OCI-LY7 (cell line): ENCODE data around the gene RPL39. TPM values are rescaled to one million over a fixed set of nuclear protein-coding genes. Genes with fewer than 3 reads are reported as not detected.

Source experiments
- BruUV-seq: library from RNA; stranded (reverse); fragments of 400-500 nt; replicated peaks from 2 replicates; lab custom pipeline; 2021; lab: Mats Ljungman, UMichigan
- CTCF ChIA-PET: fragments of 300-600 bp; sonication (Branson Sonifier 250); formaldehyde crosslinking; loops from one replicate; lab custom pipeline; 2022; ENCODE audit warnings: antibody characterized with exemption; ENCODE audit not compliant: unreplicated experiment; lab: Charles Lee
- POLR2A ChIA-PET: fragments of 300-600 bp; sonication (Branson Sonifier 250); formaldehyde crosslinking; loops from one replicate; lab custom pipeline; 2022; ENCODE audit warnings: antibody characterized with exemption; lab: Charles Lee
- DNase-seq: peaks from one replicate; pipeline ENCODE4 v3.0.0-alpha.2; 2015; ENCODE audit warnings: low spot score
- H2AFZ ChIP-seq: fragments of 200-600 bp; sonication (generic), shearing (Covaris generic); 2 replicates; pipeline ENCODE4 v1.6.1; 2014; ENCODE audit warnings: mild to moderate bottlenecking, antibody characterized with exemption, low read length, moderate library complexity
- H3K27ac ChIP-seq: fragments of 200-600 bp; sonication (generic); 2 replicates; pipeline ENCODE4 v1.5.1; 2014; ENCODE audit warnings: mixed run types, low read depth, mild to moderate bottlenecking, moderate library complexity, low read length, inconsistent platforms; ENCODE audit not compliant: poor library complexity, severe bottlenecking
- H3K36me3 ChIP-seq: fragments of 200-600 bp; sonication (generic); 2 replicates; pipeline ENCODE4 v1.6.1; 2014; ENCODE audit warnings: mild to moderate bottlenecking, antibody characterized with exemption, low read length, moderate library complexity, mixed read lengths; ENCODE audit not compliant: insufficient read depth
- H3K4me1 ChIP-seq: fragments of 200-600 bp; sonication (generic); 2 replicates; pipeline ENCODE4 v1.5.1; 2014; ENCODE audit warnings: mild to moderate bottlenecking, low read length; ENCODE audit not compliant: insufficient read depth, poor library complexity, severe bottlenecking
- H3K4me2 ChIP-seq: fragments of 200-600 bp; sonication (generic); 2 replicates; pipeline ENCODE4 v1.6.1; 2014; ENCODE audit warnings: mild to moderate bottlenecking, low read length
- H3K4me3 ChIP-seq: fragments of 200-600 bp; sonication (generic); 2 replicates; pipeline ENCODE4 v1.5.1; 2014; ENCODE audit warnings: mild to moderate bottlenecking, low read depth, low read length; ENCODE audit not compliant: poor library complexity, severe bottlenecking
- H3K79me2 ChIP-seq: fragments of 200-600 bp; sonication (generic); 2 replicates; pipeline ENCODE4 v1.6.1; 2016; ENCODE audit warnings: low read depth, mild to moderate bottlenecking, low read length, moderate library complexity, mixed read lengths; ENCODE audit not compliant: insufficient read depth
- H3K9me2 ChIP-seq: fragments of 200-600 bp; sonication (generic); 2 replicates; pipeline ENCODE4 v1.6.1; 2016; ENCODE audit warnings: mild to moderate bottlenecking, low read length, mixed read lengths; ENCODE audit not compliant: insufficient read depth
- H3K9me3 ChIP-seq: fragments of 200-600 bp; sonication (generic); 2 replicates; pipeline ENCODE4 v1.6.1; 2014; ENCODE audit warnings: mild to moderate bottlenecking, mixed run types, low read length, mixed read lengths
- H4K20me1 ChIP-seq: fragments of 200-600 bp; sonication (generic); 2 replicates; pipeline ENCODE4 v1.6.1; 2014; ENCODE audit warnings: mild to moderate bottlenecking, antibody characterized with exemption, low read length, moderate library complexity, mixed read lengths; ENCODE audit not compliant: insufficient read depth
- CTCF ChIP-seq: fragments of 200-600 bp; sonication (generic); conservative IDR thresholded peaks from 2 replicates; pipeline ENCODE4 v1.5.1; 2014; ENCODE audit warnings: mild to moderate bottlenecking, antibody characterized with exemption, low read length, moderate library complexity, mixed read lengths
- EZH2phosphoT487 ChIP-seq: fragments of 200-600 bp; sonication (generic); IDR thresholded peaks from 2 replicates; pipeline ENCODE4 v1.6.1; 2018; ENCODE audit warnings: low read depth, borderline replicate concordance, mild to moderate bottlenecking, mixed run types, antibody characterized with exemption, low read length, moderate library complexity, mixed read lengths
- intact Hi-C: fragments of 100-400 bp; cut with micrococcal nuclease; formaldehyde crosslinking; loops from one replicate; pipeline ENCODE4 v1.10.0; 2022; ENCODE audit not compliant: unreplicated experiment
- small RNA-seq: library from RNA; depleted of rRNA; stranded (forward); fragments of <200 nt; gene quantifications from one replicate; pipeline ENCODE3, GENCODE V24; 2014
- total RNA-seq, 2 experiments: library from RNA; depleted of rRNA in 1 of 2; stranded (reverse); fragments of >200 nt in 1 of 2; shearing (Covaris generic) in 1 of 2; gene quantifications; 2 replicates each; pipeline ENCODE4 v1.2.3, GENCODE V29; 2014 to 2022

The RPL39 gene
- total RNA-seq, 2 experiments from 2014 or later, result 2,070 to 2,118 TPM

DNA sequence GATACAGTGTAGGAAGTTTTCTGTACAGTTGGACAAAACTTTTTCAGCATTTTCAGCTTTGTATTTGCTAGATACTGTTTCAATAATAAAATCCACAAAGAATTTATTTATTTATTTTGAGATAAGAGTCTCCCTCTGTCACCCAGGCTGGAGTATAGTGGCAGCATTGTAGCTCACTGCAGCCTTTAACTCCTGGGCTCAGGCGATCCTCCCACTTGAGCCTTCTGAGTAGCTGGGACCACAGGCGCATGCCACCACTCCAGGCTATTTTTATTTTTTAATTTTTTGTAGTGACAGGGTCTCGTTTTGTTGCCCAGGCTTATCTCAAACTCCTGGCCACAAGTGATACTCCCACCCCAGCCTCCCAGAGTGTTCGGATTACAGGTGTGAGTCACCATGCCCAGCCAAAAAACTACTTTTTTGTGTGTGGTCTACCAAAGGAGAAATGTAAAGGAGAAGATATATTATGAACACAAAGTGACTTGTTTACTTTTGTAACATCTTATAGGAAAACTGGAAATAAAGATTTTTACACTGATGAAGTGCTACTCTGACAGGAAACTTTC lies 46.1 kb downstream of the RPL39 start:
- H3K36me3 ChIP-seq, result no peaks in the 10 kb centered on the region
- no peak overlapping the region for H3K4me3 ChIP-seq
- BruUV-seq, result no TSS peak
- no peak overlapping the region for H2AFZ ChIP-seq
- no peaks in the 10 kb centered on the region for H3K79me2 ChIP-seq
- no peaks in the 10 kb centered on the region for H3K4me1 ChIP-seq
- no peak overlapping the region for H3K27ac ChIP-seq
- no peaks in the 10 kb centered on the region for H4K20me1 ChIP-seq
- TF ChIP-seq EZH2phosphoT487, result no peak
- no peak for TF ChIP-seq CTCF
- CTCF ChIA-PET, result no interaction called here
- intact Hi-C loops, result no loop called here
- DNase-seq, result no peak
- POLR2A ChIA-PET, result interaction anchor here (0.8 kb wide), 2 partner anchors 167 to 393 kb away, joined by 3 to 5 read pairs; no protein-coding TSS in a partner anchor
- H3K4me2 ChIP-seq, result no peak overlapping the region
- H3K9me2 ChIP-seq, result no peaks in the 10 kb centered on the region
- no peaks in the 10 kb centered on the region for H3K9me3 ChIP-seq

- Histone ChIP-seq H3K4me2 (no peak overlapping the region), H3K4me3 (no peak overlapping the region), H3K9me3 (no peaks in the 10 kb centered on the region), H2AFZ (no peak overlapping the region), H3K36me3 (no peaks in the 10 kb centered on the region), H4K20me1 (no peaks in the 10 kb centered on the region), H3K9me2 (no peaks in the 10 kb centered on the region), H3K4me1 (no peaks in the 10 kb centered on the region), H3K27ac (no peak overlapping the region), H3K79me2 (no peaks in the 10 kb centered on the region)
- BruUV-seq, result no TSS peak
- CTCF ChIA-PET, result no interaction called here
- POLR2A ChIA-PET, result interaction anchor here (0.5 to 1.1 kb wide), 2 partner anchors 11 to 26 kb away, joined by 3 to 4 read pairs; no protein-coding TSS in a partner anchor
- no peak for DNase-seq
- TF ChIP-seq EZH2phosphoT487 (no peak), CTCF (no peak)
- intact Hi-C loops, result no loop called here
These were observed 52.7 kb downstream of the RPL39 start for GRCh38 chrX:119738742-119739141.

Small RNA genes lying within 50 kb of the gene (small RNA-seq; reads per million reads assigned to genes)
- not detected for gene SNORA69

Other genes starting within 250 kb of the RPL39 start
- 37.2 and 50.7 TPM in 2 replicates for gene STEEP1, start 226.2 kb downstream of the RPL39 start, total RNA-seq (2014; rRNA removed; shearing (Covaris generic))
- 26.7 and 28.1 TPM in 2 replicates for gene STEEP1, start 226.2 kb downstream of the RPL39 start, total RNA-seq (2022)
- 21.8 and 30.0 TPM in 2 replicates for gene UBE2A, start 217.1 kb downstream of the RPL39 start, total RNA-seq (2014; rRNA removed; shearing (Covaris generic))
- gene UBE2A, start 217.1 kb downstream of the RPL39 start, total RNA-seq (2022), result 56.0 and 59.9 TPM in 2 replicates
- 10.7 and 11.9 TPM in 2 replicates for gene NKRF, start 185.2 kb downstream of the RPL39 start, total RNA-seq (2014; rRNA removed; shearing (Covaris generic))
- 19.3 and 20.7 TPM in 2 replicates for gene NKRF, start 185.2 kb downstream of the RPL39 start, total RNA-seq (2022)
- 145 and 182 TPM in 2 replicates for gene SEPTIN6, start 98.5 kb downstream of the RPL39 start, total RNA-seq (2014; rRNA removed; shearing (Covaris generic))
- 216 and 231 TPM in 2 replicates for gene SEPTIN6, start 98.5 kb downstream of the RPL39 start, total RNA-seq (2022)
- gene SOWAHD, start 33.0 kb downstream of the RPL39 start, total RNA-seq (2014; rRNA removed; shearing (Covaris generic)), result not detected in 2 replicates
- 0.29 and 0.55 TPM in 2 replicates for gene SOWAHD, start 33.0 kb downstream of the RPL39 start, total RNA-seq (2022)
- gene UPF3B, start 61.3 kb upstream of the RPL39 start, total RNA-seq (2014; rRNA removed; shearing (Covaris generic)), result 8.7 and 10.8 TPM in 2 replicates
- gene UPF3B, start 61.3 kb upstream of the RPL39 start, total RNA-seq (2022), result 25.1 and 25.5 TPM in 2 replicates
- gene RNF113A, start 80.1 kb upstream of the RPL39 start, total RNA-seq (2014; rRNA removed; shearing (Covaris generic)), result 32.8 and 37.4 TPM in 2 replicates
- 25.2 and 26.4 TPM in 2 replicates for gene RNF113A, start 80.1 kb upstream of the RPL39 start, total RNA-seq (2022)
- 61.3 and 82.1 TPM in 2 replicates for gene NDUFA1, start 80.2 kb upstream of the RPL39 start, total RNA-seq (2014; rRNA removed; shearing (Covaris generic))
- gene NDUFA1, start 80.2 kb upstream of the RPL39 start, total RNA-seq (2022), result 66.7 and 86.3 TPM in 2 replicates
- not detected in 2 replicates for gene AKAP14, start 104.3 kb upstream of the RPL39 start, total RNA-seq (2014; rRNA removed; shearing (Covaris generic))
- not detected in 2 replicates for gene AKAP14, start 104.3 kb upstream of the RPL39 start, total RNA-seq (2022)
- 5.2 and 6.9 TPM in 2 replicates for gene NKAP, start 152.1 kb upstream of the RPL39 start, total RNA-seq (2014; rRNA removed; shearing (Covaris generic))
- 11.9 and 14.8 TPM in 2 replicates for gene NKAP, start 152.1 kb upstream of the RPL39 start, total RNA-seq (2022)